Keratinocyte (primary cell): ENCODE measurements around the gene SNX13.

ENCODE experiments used
- CTCF ChIP-seq, 3 experiments: IDR thresholded peaks in 1 of 3; conservative IDR thresholded peaks in 1 of 3; optimal IDR thresholded peaks in 1 of 3; 2 replicates in 2 of 3; 3 replicates in 1 of 3; pipeline versions ENCODE3 to v1.5.1; 2011; ENCODE audit warnings: low read length in 3 of 3, mild to moderate bottlenecking in 3 of 3, moderate library complexity in 2 of 3, control low read depth in 1 of 3, inconsistent platforms in 1 of 3; ENCODE audit not compliant: insufficient read depth in 2 of 3; ENCODE audit errors: extremely low read depth in 1 of 3
- EZH2 ChIP-seq: IDR thresholded peaks from one replicate; pipeline ENCODE4 v1.6.1; 2012; ENCODE audit warnings: inconsistent platforms, mild to moderate bottlenecking, low read length, moderate library complexity

- TF ChIP-seq EZH2 (no peak), CTCF (optimal IDR thresholded peaks at IDR 0.05 in 1 of 3, IDR thresholded peaks at IDR 0.05 in 1 of 3, conservative IDR thresholded peaks at IDR 0.05 in 1 of 3; ENCODE audit: extremely low read depth in 1 of 3, insufficient read depth in 2 of 3, low read length in 3 of 3) (no peak)
These were observed 167.6 kb downstream of the SNX13 start for GRCh38 chr7:17772581-17773288.
